ENCODE data around the gene TMEM114. TPM values are rescaled to one million over a fixed set of nuclear protein-coding genes. Genes with fewer than 3 reads are reported as not detected.

Gene TMEM114
- total RNA-seq (2014; rRNA removed; shearing (Covaris generic); ENCODE audit: low replicate concordance) = not detected in 2 replicates

GRCh38 chr16:8589900-8590688, at the start of gene TMEM114:
TMEM114 (minus strand) TSS chr16:8590511; CDS start chr16:8589838, 673 bp downstream.
- in situ Hi-C loops (cut with HindIII; ENCODE audit: low pct_unique_long_range_greater_than_20kb, low sequenced_read_pairs) = no loop called here

GRCh38 chr16:8639694-8640093, 49.4 kb upstream of the TMEM114 start:
- in situ Hi-C loops (cut with HindIII; ENCODE audit: low pct_unique_long_range_greater_than_20kb, low sequenced_read_pairs) = no loop called here
- DNase-seq (ENCODE audit: low read depth) = no peak

More at GRCh38 chr16:8589900-8590688, at the start of gene TMEM114:
- DNase-seq (ENCODE audit: low read depth) = no peak

- no peak for DNase-seq (ENCODE audit: low read depth)
- in situ Hi-C loops (cut with HindIII; ENCODE audit: low pct_unique_long_range_greater_than_20kb, low sequenced_read_pairs) = no loop called here
Observed at GRCh38 chr16:8634991-8635736, 44.9 kb upstream of the TMEM114 start.

GRCh38 chr16:8632675-8633182, 42.4 kb upstream of the TMEM114 start:
- DNase-seq (ENCODE audit: low read depth) = no peak
- in situ Hi-C loops (cut with HindIII; ENCODE audit: low pct_unique_long_range_greater_than_20kb, low sequenced_read_pairs) = no loop called here

GRCh38 chr16:8631818-8632465, 41.6 kb upstream of the TMEM114 start:
- in situ Hi-C loops (cut with HindIII; ENCODE audit: low pct_unique_long_range_greater_than_20kb, low sequenced_read_pairs) = no loop called here
- DNase-seq (ENCODE audit: low read depth) = no peak

- DNase-seq (ENCODE audit: low read depth) = no peak
- in situ Hi-C loops (cut with HindIII; ENCODE audit: low pct_unique_long_range_greater_than_20kb, low sequenced_read_pairs) = no loop called here
Observed at GRCh38 chr16:8631373-8631772, 41.1 kb upstream of the TMEM114 start.

- in situ Hi-C loops (cut with HindIII; ENCODE audit: low pct_unique_long_range_greater_than_20kb, low sequenced_read_pairs) = no loop called here
- no peak for DNase-seq (ENCODE audit: low read depth)
Observed at GRCh38 chr16:8630255-8630953, 40.1 kb upstream of the TMEM114 start.

GRCh38 chr16:8628981-8629725, 38.8 kb upstream of the TMEM114 start:
- in situ Hi-C loops (cut with HindIII; ENCODE audit: low pct_unique_long_range_greater_than_20kb, low sequenced_read_pairs) = no loop called here
- DNase-seq (ENCODE audit: low read depth) = no peak

- DNase-seq (ENCODE audit: low read depth) = no peak
- in situ Hi-C loops (cut with HindIII; ENCODE audit: low pct_unique_long_range_greater_than_20kb, low sequenced_read_pairs) = no loop called here
Observed at GRCh38 chr16:8627456-8627855, 37.1 kb upstream of the TMEM114 start.

GRCh38 chr16:8626946-8627345, 36.6 kb upstream of the TMEM114 start:
- in situ Hi-C loops (cut with HindIII; ENCODE audit: low pct_unique_long_range_greater_than_20kb, low sequenced_read_pairs) = no loop called here
- DNase-seq (ENCODE audit: low read depth) = no peak

GRCh38 chr16:8625491-8626087, 35.3 kb upstream of the TMEM114 start:
- DNase-seq (ENCODE audit: low read depth) = no peak
- in situ Hi-C loops (cut with HindIII; ENCODE audit: low pct_unique_long_range_greater_than_20kb, low sequenced_read_pairs) = no loop called here

GRCh38 chr16:8623634-8624033, 33.3 kb upstream of the TMEM114 start:
- DNase-seq (ENCODE audit: low read depth) = no peak
- in situ Hi-C loops (cut with HindIII; ENCODE audit: low pct_unique_long_range_greater_than_20kb, low sequenced_read_pairs) = no loop called here

GRCh38 chr16:8622315-8622656, 32.0 kb upstream of the TMEM114 start:
- in situ Hi-C loops (cut with HindIII; ENCODE audit: low pct_unique_long_range_greater_than_20kb, low sequenced_read_pairs) = no loop called here

GRCh38 chr16:8621572-8622314, 31.4 kb upstream of the TMEM114 start, which contains the start of gene METTL22:
METTL22 (plus strand) TSS chr16:8621698; CDS start chr16:8625666, 3,968 bp downstream.
- DNase-seq (ENCODE audit: low read depth) = peak; percentile 75
- in situ Hi-C loops (cut with HindIII; ENCODE audit: low pct_unique_long_range_greater_than_20kb, low sequenced_read_pairs) = no loop called here

More at GRCh38 chr16:8622315-8622656, 32.0 kb upstream of the TMEM114 start:
- no peak for DNase-seq (ENCODE audit: low read depth)

- DNase-seq (ENCODE audit: low read depth) = no peak
- in situ Hi-C loops (cut with HindIII; ENCODE audit: low pct_unique_long_range_greater_than_20kb, low sequenced_read_pairs) = no loop called here
Observed at GRCh38 chr16:8621222-8621571, 30.9 kb upstream of the TMEM114 start.

- in situ Hi-C loops (cut with HindIII; ENCODE audit: low pct_unique_long_range_greater_than_20kb, low sequenced_read_pairs) = no loop called here
- no peak for DNase-seq (ENCODE audit: low read depth)
Observed at GRCh38 chr16:8620535-8620934, 30.2 kb upstream of the TMEM114 start.
